NCI-H82 treated with DMSO at 0.1 percent for 48 hours (cell line): ENCODE measurements around the gene ADAMTS12.
A peak's percentile ranks its signal among the peaks of the same experiment; 100 is the strongest.

Experiments used
- DNase-seq: peaks from one replicate; lab custom pipeline; 2025; ENCODE audit not compliant: unreplicated experiment; lab: John Stamatoyannopoulos, UW

Gene ADAMTS12

DNA sequence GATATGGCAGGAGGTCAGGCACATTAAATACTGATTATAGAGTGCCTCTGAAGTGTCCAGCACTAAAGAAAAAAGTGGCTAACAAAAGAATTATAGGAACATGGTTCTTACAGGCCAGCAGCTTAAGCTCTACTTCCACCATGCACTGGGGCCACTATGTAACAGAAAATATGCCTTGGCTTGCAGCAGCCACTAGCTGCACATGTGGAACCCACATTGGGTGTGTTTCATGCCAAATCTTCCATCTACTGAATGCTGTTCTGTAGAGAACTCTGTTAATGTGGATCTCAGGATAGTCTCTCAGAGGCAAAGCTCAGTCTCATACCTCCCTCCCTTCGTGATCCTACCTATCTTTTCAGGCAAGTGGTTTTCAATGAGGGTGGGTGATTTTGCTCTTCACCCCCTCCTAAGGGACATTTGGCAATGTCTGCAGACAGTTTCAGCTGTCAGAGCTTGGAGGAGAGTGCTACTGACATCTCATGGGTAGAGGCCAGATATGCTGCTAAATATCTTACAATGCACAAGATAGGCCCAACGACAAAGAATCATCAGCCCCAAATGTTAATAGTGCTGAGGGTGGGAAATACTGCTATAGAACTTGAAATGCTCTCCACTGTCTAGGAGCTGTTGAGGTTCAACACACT lies 232.1 kb downstream of the ADAMTS12 start:
- no peak for DNase-seq

DNA sequence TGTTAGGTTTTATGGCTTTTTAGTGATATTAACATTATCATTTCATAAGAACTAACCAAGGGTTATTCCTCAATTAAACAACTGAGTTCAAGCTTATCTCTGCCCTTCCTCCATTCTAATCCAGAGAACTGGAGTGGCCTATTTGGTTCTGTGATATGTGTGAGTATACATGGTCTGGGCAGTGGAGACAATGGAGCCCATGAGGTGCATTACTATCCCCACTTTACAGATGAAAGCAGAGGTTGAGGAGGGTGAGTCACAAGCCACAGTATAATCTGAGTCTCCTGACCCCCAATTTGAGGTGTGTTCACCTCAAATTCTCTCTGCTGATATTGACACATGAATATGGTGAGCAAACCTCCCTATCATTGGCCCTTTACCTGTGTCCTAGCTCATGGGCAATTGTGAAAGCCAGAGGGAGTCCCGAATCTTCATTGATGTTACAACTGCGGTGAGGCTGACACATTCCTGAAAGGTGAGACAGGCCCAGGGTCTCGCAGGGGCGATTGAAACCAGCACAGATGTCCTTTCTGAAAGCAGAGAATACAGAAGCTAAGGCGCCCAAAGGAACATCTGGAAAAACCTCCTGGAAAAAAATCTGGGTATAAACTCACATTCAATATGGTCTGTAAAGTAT lies 233.9 kb downstream of the ADAMTS12 start:
- DNase-seq: no peak

DNA sequence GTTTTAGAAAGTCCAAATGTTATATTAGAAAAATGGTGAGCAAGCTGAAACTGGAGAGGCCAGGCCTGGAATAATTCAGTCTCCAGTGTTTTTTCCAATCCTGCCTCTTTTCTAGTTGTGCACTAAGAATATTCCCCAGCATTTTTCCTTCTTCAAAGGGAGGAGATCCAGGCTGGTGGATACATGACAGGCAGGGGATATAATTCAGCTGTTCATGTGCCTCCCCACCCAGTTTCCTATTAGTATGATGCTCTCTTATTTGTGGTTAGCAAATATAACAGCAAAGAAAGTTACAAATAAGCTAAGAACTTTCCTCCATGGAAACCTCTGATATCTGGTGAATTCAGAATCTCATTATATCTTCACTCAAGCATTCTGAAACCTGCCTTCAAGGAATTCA lies 234.6 kb downstream of the ADAMTS12 start:
- DNase-seq: no peak

GRCh38 chr5:33650911-33651310 lies 240.9 kb downstream of the ADAMTS12 start:
- no peak for DNase-seq

DNA sequence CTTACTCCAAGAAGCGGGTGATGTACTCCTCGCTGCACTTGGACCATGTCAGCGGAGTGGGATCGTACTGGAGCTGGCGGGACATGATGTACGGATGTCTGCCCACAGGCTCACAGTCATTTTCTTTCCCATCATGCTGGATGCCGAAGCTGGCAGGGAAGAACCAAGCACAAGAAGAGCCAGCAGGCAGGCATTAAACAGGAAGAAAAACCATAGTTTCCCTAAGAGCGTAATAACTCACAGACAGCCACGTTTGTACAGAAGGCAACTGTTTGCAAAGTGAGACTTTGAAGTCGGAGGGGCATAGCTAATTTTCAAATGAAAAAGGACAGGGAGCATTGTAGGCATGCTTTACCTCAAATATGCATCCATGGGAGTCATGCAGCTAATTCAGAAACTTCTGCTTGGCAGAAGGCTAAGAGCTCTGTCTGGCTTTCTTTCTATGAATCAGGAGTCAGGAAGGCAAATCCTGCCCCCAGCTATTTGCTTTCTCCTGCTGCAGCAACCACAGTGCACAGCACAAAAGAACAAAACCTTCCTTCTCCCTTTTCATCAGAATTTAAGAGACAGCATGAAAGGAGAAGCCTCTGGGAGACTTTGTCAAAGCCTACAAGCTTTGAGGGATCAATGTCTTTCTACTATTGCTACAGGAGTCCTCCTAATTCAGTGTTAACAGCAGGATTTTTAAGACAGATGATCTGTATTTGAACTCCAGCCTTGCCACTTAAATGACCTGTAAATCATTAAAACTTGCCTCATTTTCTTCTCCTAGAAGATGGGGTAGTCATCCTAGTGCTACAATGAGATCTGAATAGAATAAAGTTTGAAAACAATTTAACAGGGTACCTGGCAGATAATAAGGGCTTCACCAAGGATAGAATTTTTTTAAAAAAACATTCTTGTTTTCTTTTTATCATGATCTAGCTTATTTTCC lies 242.0 kb downstream of the ADAMTS12 start:
- no peak for DNase-seq

DNA sequence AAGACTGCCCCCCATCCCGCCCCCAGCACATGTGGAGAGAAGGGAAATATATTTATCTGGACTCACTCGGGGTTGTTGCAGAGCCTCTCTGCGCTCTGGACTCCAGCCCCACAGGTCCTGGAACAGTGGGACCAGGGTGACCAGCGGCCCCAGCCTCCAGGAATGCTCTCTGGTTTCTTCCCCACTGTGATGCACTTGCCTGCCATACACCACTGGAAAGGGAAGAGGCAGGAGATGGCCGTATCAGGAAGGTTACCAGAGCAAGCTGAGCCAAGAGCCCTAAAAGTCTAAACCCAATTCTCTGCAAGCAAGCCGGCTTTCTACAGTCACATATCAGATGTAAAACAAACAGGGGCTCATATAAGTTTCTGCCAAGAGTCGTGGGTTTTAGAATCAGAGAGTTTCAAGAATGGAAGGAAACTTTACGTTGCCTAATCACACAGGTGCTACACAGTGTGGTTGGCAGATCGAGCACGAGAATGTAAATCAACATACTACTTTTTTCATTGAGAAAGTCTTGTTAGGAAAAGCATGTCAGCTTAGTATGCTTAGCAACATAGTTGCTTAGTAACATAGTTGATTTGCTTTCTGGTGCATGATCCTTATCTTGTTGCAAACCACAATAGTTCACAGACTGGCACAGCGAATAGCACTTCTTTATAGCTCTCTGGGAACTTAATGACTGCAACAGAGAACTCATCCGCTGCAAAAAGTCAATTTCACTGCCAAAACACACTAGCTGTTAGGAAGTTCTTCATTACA lies 249.9 kb downstream of the ADAMTS12 start:
- DNase-seq: no peak

GRCh38 chr5:33639474-33639873 lies 252.3 kb downstream of the ADAMTS12 start:
- DNase-seq: no peak

DNA sequence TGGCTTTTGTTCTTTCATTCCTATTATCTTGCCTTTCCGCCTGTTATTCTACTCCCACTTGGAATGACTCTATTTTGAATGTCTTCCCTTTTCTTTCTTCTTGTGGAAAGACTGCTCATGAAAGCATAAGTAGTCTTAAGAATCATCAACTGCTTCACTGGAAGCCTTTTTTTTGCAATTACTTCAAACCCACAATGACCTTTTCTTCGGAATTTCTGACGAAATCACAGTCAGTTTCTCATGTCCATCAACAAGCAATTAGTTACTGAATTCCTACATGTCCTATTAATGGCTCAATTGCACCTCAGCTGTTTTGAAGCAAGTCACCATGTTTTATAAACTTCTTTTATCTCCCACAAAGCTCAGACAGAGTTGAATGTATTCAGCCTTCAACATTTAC lies 254.8 kb downstream of the ADAMTS12 start:
- no peak for DNase-seq

GRCh38 chr5:33635582-33635981 lies 256.2 kb downstream of the ADAMTS12 start:
- no peak for DNase-seq

DNA sequence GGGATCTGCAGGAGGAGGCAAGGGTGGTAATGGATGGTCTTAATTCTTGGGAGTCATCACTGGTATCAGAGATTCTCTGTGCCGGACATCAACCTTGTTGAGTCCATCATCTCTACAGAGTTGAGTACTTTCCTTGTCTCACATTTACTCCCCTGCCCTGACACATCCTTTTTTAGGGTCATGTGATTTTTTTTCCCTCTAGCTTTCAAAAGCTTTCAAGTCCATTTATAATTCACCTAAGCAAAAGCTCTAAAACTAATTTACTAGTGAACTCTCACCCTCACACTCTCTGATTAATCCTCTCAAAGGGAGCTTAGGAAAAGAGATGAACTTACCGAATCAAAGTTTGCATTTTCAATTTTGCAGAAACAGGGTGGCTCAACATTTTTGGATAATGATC lies 258.1 kb downstream of the ADAMTS12 start:
- DNase-seq: no peak

DNA sequence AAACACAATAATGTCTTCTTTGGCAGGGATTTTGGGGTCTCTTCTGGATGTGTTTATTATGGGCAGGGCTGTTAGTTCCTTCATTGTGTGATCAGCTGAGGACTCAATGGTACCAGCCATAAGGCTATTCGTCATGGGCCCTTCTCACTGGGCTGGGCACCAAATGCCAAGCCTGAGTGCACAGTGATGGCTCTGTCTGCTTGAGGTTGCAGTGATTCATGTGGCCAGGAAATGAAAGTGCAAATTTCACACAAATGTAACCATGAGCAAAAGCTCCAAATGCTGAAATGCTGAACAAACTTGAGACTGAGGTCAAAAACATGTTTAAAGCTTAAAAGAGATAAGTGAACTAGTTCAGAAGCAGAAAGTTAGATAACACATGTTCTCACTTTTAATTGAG lies 260.0 kb downstream of the ADAMTS12 start:
- no peak for DNase-seq

DNA sequence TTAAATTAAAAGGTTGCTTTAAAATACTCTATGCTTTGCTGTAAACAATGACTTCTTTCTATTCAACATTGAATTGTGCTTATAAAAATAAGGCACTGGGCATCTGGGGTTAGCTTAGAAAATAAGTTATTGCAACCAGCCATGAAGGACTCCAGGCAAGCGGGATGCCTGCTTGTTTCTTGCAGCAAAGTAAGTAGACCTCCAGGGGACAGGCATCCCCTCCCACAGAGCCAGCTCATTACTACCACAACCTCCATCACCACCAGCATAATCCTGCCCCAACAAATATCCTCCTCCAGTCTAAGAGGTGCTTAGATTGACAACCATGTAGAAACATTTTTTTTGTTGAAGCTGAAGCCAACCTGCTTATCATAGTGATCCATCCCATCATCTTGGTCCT lies 260.7 kb downstream of the ADAMTS12 start:
- DNase-seq: no peak

- no peak for DNase-seq
Observed at GRCh38 chr5:33629999-33630398, 261.8 kb downstream of the ADAMTS12 start.

GRCh38 chr5:33628796-33629195 lies 263.0 kb downstream of the ADAMTS12 start:
- DNase-seq: no peak

DNA sequence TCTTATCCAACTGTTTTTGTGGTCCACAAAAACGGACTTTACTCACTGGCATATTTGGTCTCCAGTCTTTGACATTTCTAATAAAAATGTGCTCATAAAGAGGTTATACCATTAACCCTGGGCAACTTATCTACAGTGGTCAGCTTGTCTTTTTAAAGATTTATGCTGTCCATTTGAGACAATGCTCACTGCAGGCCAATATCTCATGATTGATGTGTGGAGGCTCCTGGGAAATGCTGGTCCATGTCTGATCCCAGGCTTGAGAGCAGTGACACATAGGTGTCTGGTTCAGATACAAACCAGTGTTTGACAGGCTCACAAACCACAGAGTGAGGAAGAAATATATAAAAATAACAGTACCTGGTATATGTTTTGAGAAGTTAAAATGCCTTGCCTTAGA lies 270.3 kb downstream of the ADAMTS12 start:
- no peak for DNase-seq

GRCh38 chr5:33614039-33614438 lies 277.8 kb downstream of the ADAMTS12 start:
- no peak for DNase-seq

DNA sequence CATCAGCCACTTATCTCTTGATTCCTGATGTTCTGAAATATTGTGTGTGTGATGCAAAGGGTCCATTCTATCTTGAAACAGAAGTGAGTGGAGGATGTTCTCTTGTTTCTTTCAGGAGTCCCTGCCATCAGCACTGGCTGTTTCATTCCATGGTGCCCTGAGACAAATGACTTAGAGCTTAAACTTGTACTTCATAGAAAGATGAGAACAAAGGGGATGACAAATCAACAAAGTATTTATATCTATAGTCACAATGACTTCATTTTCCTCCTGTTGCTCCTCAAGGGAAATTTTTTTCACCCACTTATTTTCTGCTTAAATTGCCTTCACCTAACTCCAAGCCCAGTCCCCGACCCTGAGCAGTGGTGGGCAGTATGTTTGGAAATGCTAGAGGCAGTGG lies 279.4 kb downstream of the ADAMTS12 start:
- no peak for DNase-seq

DNA sequence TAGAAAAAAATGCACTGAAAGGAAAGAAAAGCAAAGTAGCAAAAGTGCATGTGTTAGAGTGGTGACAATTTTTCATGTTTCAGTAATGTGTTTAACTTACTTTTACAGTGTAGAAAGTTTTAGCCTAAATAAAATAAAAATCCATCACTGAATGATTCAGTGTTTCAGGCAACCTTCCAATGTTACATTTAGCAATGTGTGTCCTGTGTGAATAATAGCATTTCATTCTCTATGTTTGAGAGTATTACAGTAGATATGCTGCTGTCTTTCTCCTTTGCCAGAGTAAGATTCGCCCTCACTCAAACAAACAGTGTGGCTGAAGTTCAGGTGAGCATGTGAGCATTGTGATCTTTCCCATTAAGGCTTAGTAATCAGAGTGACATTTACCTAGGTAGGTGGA lies 279.9 kb downstream of the ADAMTS12 start:
- DNase-seq: no peak

DNA sequence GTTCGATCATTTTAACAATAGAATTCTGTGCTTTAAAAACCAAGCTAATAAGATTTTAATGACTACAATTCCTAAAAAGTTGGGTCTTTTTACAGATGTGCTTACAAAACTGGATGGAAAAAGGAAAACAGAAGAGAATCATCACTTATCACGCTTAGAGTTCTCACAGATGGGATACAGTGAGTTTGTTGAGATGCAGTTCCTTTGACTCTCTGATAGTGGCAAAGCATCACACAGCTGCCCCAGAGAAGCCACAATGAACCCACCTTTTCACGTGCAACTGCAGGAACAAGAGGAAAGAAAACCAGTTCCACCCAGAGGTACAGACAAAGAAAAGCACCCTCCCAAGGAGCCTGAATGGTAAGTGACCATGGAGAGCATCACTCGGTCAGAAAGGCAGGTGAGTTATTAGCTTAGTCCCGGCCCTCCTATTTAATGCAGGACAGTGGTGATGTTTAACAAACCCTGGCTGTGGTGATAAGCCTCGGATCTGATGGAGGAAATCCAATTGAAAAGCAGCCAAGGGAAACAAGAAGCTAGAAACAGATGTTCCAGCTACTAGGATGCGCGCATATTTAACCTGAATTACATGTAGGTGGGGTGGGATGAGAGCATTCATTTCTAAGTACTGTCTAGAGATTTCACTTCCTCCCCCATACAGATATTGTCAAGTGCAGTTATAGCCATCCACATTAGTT lies 283.3 kb downstream of the ADAMTS12 start:
- DNase-seq: peak; percentile 5

- DNase-seq: no peak
Observed at GRCh38 chr5:33604503-33604902, 287.3 kb downstream of the ADAMTS12 start.

GRCh38 chr5:33601881-33602280 lies 289.9 kb downstream of the ADAMTS12 start:
- no peak for DNase-seq
